ENCODE measurements around the gene ASIC3.
"Not testable (repeated sequence)": the region's sequence is repeated elsewhere in the genome, so short reads cannot be mapped to it uniquely, and the experiment has no call there.

The ASIC3 gene

GRCh38 chr7:151031011-151031410 lies 17.3 kb upstream of the ASIC3 start:
- H3K27me3 ChIP-seq (ENCODE audit: insufficient read depth, low read length): no peaks in the 10 kb centered on the region
- peaks cover 9% of the 10 kb centered on the region for H3K36me3 ChIP-seq (ENCODE audit: insufficient read depth, low read length)
- H2AFZ ChIP-seq (ENCODE audit: low read depth, low read length): no peak overlapping the region
- no peaks in the 10 kb centered on the region for H3K9me3 ChIP-seq (ENCODE audit: low read length)
- no peak overlapping the region for H3K4me3 ChIP-seq (ENCODE audit: low read length)
- H3K4me1 ChIP-seq (ENCODE audit: insufficient read depth, low read length): peaks cover 11% of the 10 kb centered on the region

GRCh38 chr7:151032936-151033863 lies 15.1 kb upstream of the ASIC3 start:
- Histone ChIP-seq H3K9me3 (ENCODE audit: low read length) (no peaks in the 10 kb centered on the region), H3K4me1 (ENCODE audit: insufficient read depth, low read length) (peaks cover 5% of the 10 kb centered on the region), H2AFZ (ENCODE audit: low read depth, low read length) (no peak overlapping the region), H3K36me3 (ENCODE audit: insufficient read depth, low read length) (peaks cover 14% of the 10 kb centered on the region), H3K27me3 (ENCODE audit: insufficient read depth, low read length) (no peaks in the 10 kb centered on the region), H3K4me3 (ENCODE audit: low read length) (no peak overlapping the region)

GRCh38 chr7:151033864-151034249 lies 14.5 kb upstream of the ASIC3 start:
- Histone ChIP-seq H3K4me3 (ENCODE audit: low read length) (no peak overlapping the region), H3K9me3 (ENCODE audit: low read length) (no peaks in the 10 kb centered on the region), H3K36me3 (ENCODE audit: insufficient read depth, low read length) (peaks cover 14% of the 10 kb centered on the region), H2AFZ (ENCODE audit: low read depth, low read length) (no peak overlapping the region), H3K27me3 (ENCODE audit: insufficient read depth, low read length) (no peaks in the 10 kb centered on the region), H3K4me1 (ENCODE audit: insufficient read depth, low read length) (peaks cover 4% of the 10 kb centered on the region)

- H3K27me3 ChIP-seq (ENCODE audit: insufficient read depth, low read length): no peaks in the 10 kb centered on the region
- H3K4me1 ChIP-seq (ENCODE audit: insufficient read depth, low read length): peaks cover 5% of the 10 kb centered on the region
- peaks cover 14% of the 10 kb centered on the region for H3K36me3 ChIP-seq (ENCODE audit: insufficient read depth, low read length)
- no peaks in the 10 kb centered on the region for H3K9me3 ChIP-seq (ENCODE audit: low read length)
- H3K4me3 ChIP-seq (ENCODE audit: low read length): no peak overlapping the region
- H2AFZ ChIP-seq (ENCODE audit: low read depth, low read length): no peak overlapping the region
These were observed 13.9 kb upstream of the ASIC3 start for GRCh38 chr7:151034312-151035025.

GRCh38 chr7:151035026-151035717 lies 13.2 kb upstream of the ASIC3 start:
- no peak overlapping the region for H3K4me3 ChIP-seq (ENCODE audit: low read length)
- H3K4me1 ChIP-seq (ENCODE audit: insufficient read depth, low read length): peaks cover 9% of the 10 kb centered on the region

GRCh38 chr7:151035902-151036301 lies 12.4 kb upstream of the ASIC3 start:
- Histone ChIP-seq H3K36me3 (ENCODE audit: insufficient read depth, low read length) (peaks cover 14% of the 10 kb centered on the region), H3K4me3 (ENCODE audit: low read length) (no peak overlapping the region), H3K27me3 (ENCODE audit: insufficient read depth, low read length) (no peaks in the 10 kb centered on the region), H2AFZ (ENCODE audit: low read depth, low read length) (no peak overlapping the region), H3K9me3 (ENCODE audit: low read length) (no peaks in the 10 kb centered on the region), H3K4me1 (ENCODE audit: insufficient read depth, low read length) (peaks cover 9% of the 10 kb centered on the region)

More at GRCh38 chr7:151035026-151035717, 13.2 kb upstream of the ASIC3 start:
- peaks cover 14% of the 10 kb centered on the region for H3K36me3 ChIP-seq (ENCODE audit: insufficient read depth, low read length)
- H3K9me3 ChIP-seq (ENCODE audit: low read length): no peaks in the 10 kb centered on the region
- no peaks in the 10 kb centered on the region for H3K27me3 ChIP-seq (ENCODE audit: insufficient read depth, low read length)
- H2AFZ ChIP-seq (ENCODE audit: low read depth, low read length): no peak overlapping the region

- H3K4me3 ChIP-seq (ENCODE audit: low read length): no peak overlapping the region
- H3K36me3 ChIP-seq (ENCODE audit: insufficient read depth, low read length): peaks cover 17% of the 10 kb centered on the region
- no peak overlapping the region for H2AFZ ChIP-seq (ENCODE audit: low read depth, low read length)
- no peaks in the 10 kb centered on the region for H3K27me3 ChIP-seq (ENCODE audit: insufficient read depth, low read length)
- peaks cover 9% of the 10 kb centered on the region for H3K4me1 ChIP-seq (ENCODE audit: insufficient read depth, low read length)
- H3K9me3 ChIP-seq (ENCODE audit: low read length): no peaks in the 10 kb centered on the region
These were observed 9.1 kb upstream of the ASIC3 start for GRCh38 chr7:151038951-151039849.

- Histone ChIP-seq H3K36me3 (ENCODE audit: insufficient read depth, low read length) (peaks cover 16% of the 10 kb centered on the region), H3K4me1 (ENCODE audit: insufficient read depth, low read length) (peaks cover 9% of the 10 kb centered on the region), H3K9me3 (ENCODE audit: low read length) (no peaks in the 10 kb centered on the region), H3K27me3 (ENCODE audit: insufficient read depth, low read length) (no peaks in the 10 kb centered on the region), H3K4me3 (ENCODE audit: low read length) (no peak overlapping the region), H2AFZ (ENCODE audit: low read depth, low read length) (no peak overlapping the region)
These were observed 8.3 kb upstream of the ASIC3 start for GRCh38 chr7:151039850-151040548.

- H3K4me1 ChIP-seq (ENCODE audit: insufficient read depth, low read length): peaks cover 9% of the 10 kb centered on the region
- H2AFZ ChIP-seq (ENCODE audit: low read depth, low read length): no peak overlapping the region
- no peaks in the 10 kb centered on the region for H3K9me3 ChIP-seq (ENCODE audit: low read length)
- H3K4me3 ChIP-seq (ENCODE audit: low read length): no peak overlapping the region
- H3K36me3 ChIP-seq (ENCODE audit: insufficient read depth, low read length): peaks cover 11% of the 10 kb centered on the region
- no peaks in the 10 kb centered on the region for H3K27me3 ChIP-seq (ENCODE audit: insufficient read depth, low read length)
These were observed 7.5 kb upstream of the ASIC3 start for GRCh38 chr7:151040616-151041375.

- H3K36me3 ChIP-seq (ENCODE audit: insufficient read depth, low read length); H3K9me3 ChIP-seq (ENCODE audit: low read length); H3K4me1 ChIP-seq (ENCODE audit: insufficient read depth, low read length); H2AFZ ChIP-seq (ENCODE audit: low read depth, low read length); H3K27me3 ChIP-seq (ENCODE audit: insufficient read depth, low read length); H3K4me3 ChIP-seq (ENCODE audit: low read length): not testable (repeated sequence)
These were observed 4.9 kb upstream of the ASIC3 start for GRCh38 chr7:151043449-151043848.

- Histone ChIP-seq H3K4me1 (ENCODE audit: insufficient read depth, low read length) (peaks cover 7% of the 10 kb centered on the region), H3K36me3 (ENCODE audit: insufficient read depth, low read length) (peaks cover 4% of the 10 kb centered on the region), H3K9me3 (ENCODE audit: low read length) (no peaks in the 10 kb centered on the region), H2AFZ (ENCODE audit: low read depth, low read length) (no peak overlapping the region), H3K27me3 (ENCODE audit: insufficient read depth, low read length) (no peaks in the 10 kb centered on the region), H3K4me3 (ENCODE audit: low read length) (no peak overlapping the region)
These were observed 4.4 kb upstream of the ASIC3 start for GRCh38 chr7:151043959-151044358.
